H9 (cell line): Measurements from ENCODE around the gene PDE7B. TPM values are rescaled to one million over a fixed set of nuclear protein-coding genes. Genes with fewer than 3 reads are reported as not detected.

ENCODE experiments used
- DNase-seq: peaks from one replicate; pipeline ENCODE4 v3.0.0-alpha.2; 2017
- H2AFZ ChIP-seq: one replicate; pipeline ENCODE4 v1.6.1; 2013; ENCODE audit warnings: mild to moderate bottlenecking, low read length, control low read depth, moderate library complexity
- H2AK5ac ChIP-seq: 2 replicates; pipeline ENCODE4 v1.6.1; 2013; ENCODE audit warnings: low read length, control low read depth, mixed read lengths; ENCODE audit not compliant: insufficient read length
- H2BK120ac ChIP-seq: one replicate; pipeline ENCODE4 v1.6.1; 2013; ENCODE audit warnings: low read depth, mild to moderate bottlenecking, low read length, control low read depth, inconsistent platforms; ENCODE audit not compliant: poor library complexity, severe bottlenecking
- H2BK12ac ChIP-seq: 2 replicates; pipeline ENCODE4 v1.6.1; 2013; ENCODE audit warnings: low read length, control low read depth, mixed read lengths, low read depth; ENCODE audit not compliant: insufficient read length
- H2BK15ac ChIP-seq: 2 replicates; pipeline ENCODE4 v1.6.1; 2013; ENCODE audit warnings: low read depth, low read length, control low read depth
- H2BK20ac ChIP-seq: one replicate; pipeline ENCODE4 v1.6.1; 2013; ENCODE audit warnings: low read depth, mild to moderate bottlenecking, low read length, control low read depth, inconsistent platforms; ENCODE audit not compliant: poor library complexity, severe bottlenecking
- H2BK5ac ChIP-seq: 2 replicates; pipeline ENCODE4 v1.6.1; 2013; ENCODE audit warnings: low read length, control low read depth, mixed read lengths; ENCODE audit not compliant: insufficient read length
- H3K14ac ChIP-seq: 2 replicates; pipeline ENCODE4 v1.6.1; 2013; ENCODE audit warnings: low read length, control low read depth; ENCODE audit not compliant: insufficient read depth
- H3K18ac ChIP-seq: 2 replicates; pipeline ENCODE4 v1.6.1; 2013; ENCODE audit warnings: low read depth, mild to moderate bottlenecking, mixed read lengths, low read length, control low read depth; ENCODE audit not compliant: insufficient read length
- H3K23ac ChIP-seq: 2 replicates; pipeline ENCODE4 v1.6.1; 2013; ENCODE audit warnings: low read length, control low read depth, mixed read lengths, low read depth; ENCODE audit not compliant: insufficient read length
- H3K23me2 ChIP-seq: 2 replicates; pipeline ENCODE4 v1.6.1; 2013; ENCODE audit warnings: low read depth, mild to moderate bottlenecking, mixed read lengths, low read length, control low read depth; ENCODE audit not compliant: insufficient read length, poor library complexity, severe bottlenecking
- H3K27ac ChIP-seq: 2 replicates; pipeline ENCODE4 v1.5.1; 2013; ENCODE audit warnings: low read length, control low read depth, mixed read lengths, low read depth; ENCODE audit not compliant: insufficient read length
- H3K27me3 ChIP-seq: 2 replicates; pipeline ENCODE4 v1.6.1; 2013; ENCODE audit warnings: low read length, control low read depth, inconsistent platforms; ENCODE audit not compliant: insufficient read depth
- H3K4ac ChIP-seq: 2 replicates; pipeline ENCODE4 v1.6.1; 2013; ENCODE audit warnings: low read depth, mild to moderate bottlenecking, control low read depth, inconsistent platforms, low read length, moderate library complexity
- H3K4me1 ChIP-seq: 2 replicates; pipeline ENCODE4 v1.6.1; 2013; ENCODE audit warnings: low read length, control low read depth, inconsistent platforms; ENCODE audit not compliant: insufficient read depth
- H3K4me2 ChIP-seq: 2 replicates; pipeline ENCODE4 v1.6.1; 2013; ENCODE audit warnings: low read length, control low read depth, mixed read lengths; ENCODE audit not compliant: insufficient read length, insufficient read depth
- H3K56ac ChIP-seq: 2 replicates; pipeline ENCODE4 v1.6.1; 2013; ENCODE audit warnings: low read depth, mild to moderate bottlenecking, mixed read lengths, low read length, control low read depth; ENCODE audit not compliant: insufficient read length
- H3K79me1 ChIP-seq: 2 replicates; pipeline ENCODE4 v1.6.1; 2013; ENCODE audit warnings: low read depth, mild to moderate bottlenecking, moderate library complexity, low read length, control low read depth, inconsistent platforms; ENCODE audit not compliant: insufficient read depth, poor library complexity, severe bottlenecking
- H3K79me2 ChIP-seq: 2 replicates; pipeline ENCODE4 v1.6.1; 2013; ENCODE audit warnings: low read length, control low read depth, inconsistent platforms; ENCODE audit not compliant: insufficient read depth
- H3K9ac ChIP-seq: 2 replicates; pipeline ENCODE4 v1.6.1; 2013; ENCODE audit warnings: low read length, control low read depth, mixed read lengths; ENCODE audit not compliant: insufficient read length; ENCODE audit errors: extremely low read depth
- H3K9me3 ChIP-seq: one replicate; pipeline ENCODE4 v1.6.1; 2013; ENCODE audit warnings: low read depth, low read length, inconsistent platforms; ENCODE audit not compliant: control insufficient read depth
- H3T11ph ChIP-seq: one replicate; pipeline ENCODE4 v1.6.1; 2013; ENCODE audit warnings: mild to moderate bottlenecking, low read length, control low read depth, inconsistent platforms
- H4K20me1 ChIP-seq: one replicate; pipeline ENCODE4 v1.6.1; 2013; ENCODE audit not compliant: control insufficient read depth, insufficient read length, insufficient read depth
- H4K5ac ChIP-seq: 2 replicates; pipeline ENCODE4 v1.6.1; 2013; ENCODE audit warnings: low read depth, mild to moderate bottlenecking, mixed read lengths, low read length, control low read depth; ENCODE audit not compliant: insufficient read length
- H4K8ac ChIP-seq: replicated peaks from 2 replicates; pipeline ENCODE4 v1.6.1; 2013; ENCODE audit warnings: low read length, control low read depth, mixed read lengths, low read depth; ENCODE audit not compliant: insufficient read length
- H4K91ac ChIP-seq: 2 replicates; pipeline ENCODE4 v1.6.1; 2013; ENCODE audit warnings: low read depth, mild to moderate bottlenecking, moderate library complexity, mixed read lengths, low read length, control low read depth; ENCODE audit not compliant: insufficient read length
- H3K27ac Mint-ChIP-seq, 3 experiments: 2 replicates in 2 of 3; 3 replicates in 1 of 3; pipeline ENCODE4 v1.8.0; 2020 to 2021; ENCODE audit warnings: mixed read lengths in 3 of 3, mild to moderate bottlenecking in 1 of 3, moderate library complexity in 1 of 3
- H3K27me3 Mint-ChIP-seq: 2 replicates; pipeline ENCODE4 v1.8.0; 2021; ENCODE audit warnings: low read depth, mild to moderate bottlenecking, moderate library complexity, mixed read lengths
- H3K36me3 Mint-ChIP-seq, 3 experiments: 2 replicates in 2 of 3; 3 replicates in 1 of 3; pipeline ENCODE4 v1.8.0; 2020 to 2021; ENCODE audit warnings: low read depth in 3 of 3, mixed read lengths in 3 of 3; ENCODE audit not compliant: insufficient read depth in 1 of 3
- H3K4me1 Mint-ChIP-seq, 2 experiments: 2 replicates each; pipeline ENCODE4 v1.8.0; 2020; ENCODE audit warnings: mixed read lengths in 2 of 2
- H3K4me3 Mint-ChIP-seq, 2 experiments: 2 replicates in 1 of 2; 3 replicates in 1 of 2; pipeline ENCODE4 v1.8.0; 2020 to 2021; ENCODE audit warnings: mild to moderate bottlenecking in 2 of 2, mixed read lengths in 2 of 2, moderate library complexity in 1 of 2
- H3K9me3 Mint-ChIP-seq, 2 experiments: 2 replicates in 1 of 2; 3 replicates in 1 of 2; pipeline ENCODE4 v1.8.0; 2020; ENCODE audit warnings: mild to moderate bottlenecking in 2 of 2, mixed read lengths in 2 of 2, moderate library complexity in 1 of 2
- CTCF ChIP-seq: fragments of 200-600 bp; sonication (generic); conservative IDR thresholded peaks from 3 replicates; pipeline ENCODE4 v1.8.0; 2021; ENCODE audit warnings: antibody characterized with exemption, mild to moderate bottlenecking
- WGBS: extraction: QIAGEN DNeasy Blood & Tissue Kit; methylation state at CpG from one replicate; pipeline ENCODE4 v1.1.7; 2013; ENCODE audit warnings: missing lambda C conversion rate, low lambda C conversion rate, mixed read lengths; ENCODE audit not compliant: insufficient read length; ENCODE audit errors: extremely low coverage; 5-methylcytosine and 5-hydroxymethylcytosine counted together
- total RNA-seq: library from RNA; stranded (reverse); gene quantifications from 2 replicates; pipeline ENCODE4 v1.2.1, GENCODE V29; 2021

The PDE7B gene
- total RNA-seq, 1 experiment from 2014 or later, result not detected

DNA sequence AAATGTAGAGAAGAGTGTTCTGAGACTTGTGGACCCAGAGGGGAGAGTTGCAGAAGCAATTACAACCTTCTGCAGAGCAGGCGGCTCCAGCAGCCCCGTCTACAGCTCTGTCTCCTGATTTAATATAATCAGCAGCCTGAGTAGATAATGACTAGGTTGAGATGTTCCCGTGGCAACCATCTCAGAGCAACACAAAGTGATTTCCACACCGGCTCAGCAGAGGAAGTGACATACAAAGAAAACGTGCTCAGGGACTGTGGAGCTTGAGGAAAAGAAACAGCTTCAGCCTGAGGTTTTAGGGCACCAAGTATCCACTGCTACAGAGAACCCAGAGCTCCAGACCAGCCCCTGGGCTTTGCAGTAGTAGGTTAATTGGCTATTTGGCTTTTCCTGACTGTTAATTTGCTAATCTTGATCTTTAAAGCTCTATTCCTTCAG is 262.3 kb downstream of the PDE7B start:
- no peak overlapping the region for H3K18ac ChIP-seq
- no peak overlapping the region for H2BK20ac ChIP-seq
- no peaks in the 10 kb centered on the region for H3K9me3 Mint-ChIP-seq
- no peaks in the 10 kb centered on the region for H4K20me1 ChIP-seq
- no peak overlapping the region for H4K91ac ChIP-seq
- H2BK5ac ChIP-seq, result no peak overlapping the region
- no peak for TF ChIP-seq CTCF
- no peak overlapping the region for H3K4ac ChIP-seq
- H3K4me1 ChIP-seq, result no peaks in the 10 kb centered on the region
- H3K9me3 ChIP-seq, result no peaks in the 10 kb centered on the region
- H3K4me1 Mint-ChIP-seq, result peaks cover 4% of the 10 kb centered on the region in 2 experiments; a peak in 1 of 4 replicates
- no peaks in the 10 kb centered on the region for H3K79me1 ChIP-seq
- H2AK5ac ChIP-seq, result no peak overlapping the region
- no peak overlapping the region for H4K5ac ChIP-seq
- H4K8ac ChIP-seq, result no peak overlapping the region
- no peak overlapping the region for H3K23ac ChIP-seq
- H3K79me2 ChIP-seq, result no peaks in the 10 kb centered on the region
- peak; percentile 46 for DNase-seq
- no CpG with 5 or more reads among the region's 5 CpGs for WGBS
- no peaks in the 10 kb centered on the region for H3K23me2 ChIP-seq
- H3K36me3 Mint-ChIP-seq, result no peaks in the 10 kb centered on the region
- H3K9ac ChIP-seq, result no peak overlapping the region
- no peak overlapping the region for H3K4me2 ChIP-seq
- H3K56ac ChIP-seq, result no peak overlapping the region
- H2BK15ac ChIP-seq, result no peak overlapping the region
- H3K14ac ChIP-seq, result no peak overlapping the region
- H3T11ph ChIP-seq, result no peak overlapping the region
- H3K4me3 Mint-ChIP-seq, result no peak overlapping the region
- H3K27ac Mint-ChIP-seq, result no peak overlapping the region
- H3K27ac ChIP-seq, result no peak overlapping the region
- peaks cover 6% of the 10 kb centered on the region; the same call in 1 of the 2 replicates for H3K27me3 ChIP-seq
- no peak overlapping the region for H2BK120ac ChIP-seq
- no peak overlapping the region for H2AFZ ChIP-seq
- H3K27me3 Mint-ChIP-seq, result peaks cover 9% of the 10 kb centered on the region
- H2BK12ac ChIP-seq, result no peak overlapping the region
